HG03432 (cell line): ENCODE results near the gene SMURF2.
A peak's percentile ranks its signal among the peaks of the same experiment; 100 is the strongest.

ENCODE experiments used
- ATAC-seq: cut with Tn5 transposase; IDR thresholded peaks from one replicate; pipeline ENCODE4 v1.9.1; 2021; ENCODE audit warnings: mild to moderate bottlenecking, moderate library complexity; ENCODE audit not compliant: unreplicated experiment

Gene SMURF2

DNA sequence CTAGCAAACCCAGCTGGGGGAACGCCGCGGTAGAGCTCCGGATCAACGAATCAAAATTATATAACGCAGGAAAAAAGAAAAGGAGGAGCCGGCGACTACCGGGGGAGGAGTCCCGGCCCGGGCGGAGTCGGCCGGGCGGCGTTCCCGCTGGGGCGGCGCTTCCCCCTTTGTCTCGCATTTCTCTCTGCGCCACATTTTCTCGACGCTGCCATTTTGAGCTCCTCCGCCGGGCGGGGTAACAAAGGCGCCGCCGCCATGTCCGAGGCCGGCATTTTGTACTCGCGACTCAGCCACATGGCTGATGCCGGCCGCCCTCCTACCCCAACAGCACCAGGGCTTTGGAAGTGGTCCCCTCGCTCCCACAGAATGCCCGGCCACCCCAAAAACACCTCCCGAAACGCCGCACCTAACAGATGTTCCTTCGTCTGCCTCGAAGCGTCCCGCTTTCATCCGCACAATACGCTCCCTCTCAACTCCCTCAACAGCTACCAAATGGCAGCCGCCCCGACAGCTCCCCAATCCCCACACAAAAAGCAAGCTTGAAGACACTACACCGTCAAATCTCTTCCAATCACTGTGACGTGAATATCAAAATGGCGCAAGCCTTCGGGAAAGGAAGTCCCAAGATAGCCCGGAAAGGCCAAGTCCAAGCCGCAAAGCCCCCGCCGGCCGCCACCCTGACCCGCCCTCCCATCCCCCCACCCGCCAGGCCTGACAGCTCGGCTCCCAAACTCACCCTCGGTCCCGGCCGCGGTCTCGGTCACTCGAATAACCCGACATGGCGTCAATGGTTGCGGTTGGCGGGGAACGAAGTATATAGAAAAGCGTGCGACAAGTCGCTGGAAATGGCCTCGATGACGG lies 156.5 kb downstream of the SMURF2 start:
- peak; percentile 32 for ATAC-seq

DNA sequence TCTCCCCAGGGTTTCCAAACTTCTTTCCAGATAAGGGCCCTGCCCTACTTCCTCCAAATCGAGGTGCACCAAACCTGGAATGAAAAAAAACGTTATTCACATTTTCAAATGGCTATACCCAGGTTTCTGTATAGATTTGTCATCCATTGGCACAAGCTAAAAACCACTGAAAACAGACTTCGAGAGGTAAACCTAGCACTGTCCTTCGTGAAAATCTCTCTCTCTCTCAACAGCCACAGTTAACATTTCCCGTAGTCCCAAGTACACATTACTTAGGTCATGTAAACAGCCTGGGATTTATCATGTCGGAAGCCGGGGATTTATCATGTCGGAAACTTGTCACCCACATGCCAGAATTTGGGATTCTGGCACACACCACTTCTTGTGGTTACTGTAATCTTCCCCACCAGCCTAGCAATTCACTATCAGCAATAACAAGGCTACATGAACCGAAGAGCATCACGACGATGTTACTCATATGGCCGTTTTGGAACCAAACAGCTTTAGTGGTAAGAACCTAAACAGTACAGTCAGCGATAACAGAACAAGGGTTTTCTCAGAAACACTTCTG lies 157.3 kb downstream of the SMURF2 start:
- no peak for ATAC-seq

DNA sequence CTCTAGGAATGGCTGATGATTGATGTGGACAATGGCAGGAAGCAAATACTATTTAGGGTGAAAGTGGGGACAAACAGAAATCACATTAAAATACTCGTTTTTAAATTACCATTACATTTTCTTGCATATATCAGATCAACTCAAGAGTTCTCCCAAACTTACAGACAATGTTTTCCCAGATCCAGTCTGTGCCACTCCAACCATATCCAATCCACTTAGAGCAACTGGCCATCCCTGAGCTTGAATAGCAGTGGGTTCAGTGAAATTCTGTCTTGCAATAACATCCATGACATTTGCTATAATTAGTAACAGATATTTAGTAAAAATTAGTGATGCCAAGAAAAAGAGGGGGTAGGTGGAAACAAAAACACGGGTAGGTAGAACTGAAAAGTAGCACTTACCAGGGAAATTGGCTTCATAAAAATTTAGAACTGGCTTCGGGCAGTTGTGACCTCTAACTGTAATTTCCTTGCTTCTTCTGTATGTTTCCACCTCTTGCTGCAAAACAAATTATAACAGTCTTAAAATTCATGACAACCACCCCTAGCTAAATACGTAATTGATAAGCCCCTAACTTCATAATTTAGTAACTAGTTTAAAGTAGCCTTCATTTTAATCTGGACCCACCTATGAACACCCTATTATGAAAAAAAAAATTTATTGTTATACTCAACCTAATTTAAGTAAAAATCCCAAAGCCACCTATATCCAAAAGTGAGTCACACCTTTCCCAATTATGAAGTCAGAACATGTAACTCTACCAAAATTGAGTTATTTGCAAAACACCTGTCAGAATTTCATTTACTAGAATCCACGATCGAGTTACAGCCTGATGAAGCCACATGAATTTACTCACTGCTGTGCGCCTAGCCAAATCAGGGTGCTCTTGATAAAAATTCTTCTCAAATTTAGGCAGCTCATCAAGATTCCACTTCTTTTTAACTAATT lies 158.0 kb downstream of the SMURF2 start:
- no peak for ATAC-seq

DNA sequence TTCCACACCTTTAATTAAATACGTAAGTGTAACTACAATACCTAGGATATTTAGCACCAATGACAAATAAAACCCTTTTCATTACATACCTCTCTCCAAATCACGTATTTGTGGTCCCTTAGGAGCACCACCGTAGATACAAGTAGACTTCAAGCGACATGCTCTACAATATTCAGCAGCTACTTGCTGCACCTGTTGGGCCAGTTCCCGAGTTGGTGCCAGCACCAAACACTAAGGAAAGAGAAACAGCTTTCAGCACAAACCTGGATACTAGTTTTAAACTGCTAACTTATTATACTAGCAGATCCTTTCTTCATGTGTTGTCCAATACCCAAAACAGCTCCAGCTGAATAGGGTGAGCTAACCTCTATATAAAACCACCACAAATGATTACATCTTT lies 158.8 kb downstream of the SMURF2 start:
- ATAC-seq = no peak

DNA sequence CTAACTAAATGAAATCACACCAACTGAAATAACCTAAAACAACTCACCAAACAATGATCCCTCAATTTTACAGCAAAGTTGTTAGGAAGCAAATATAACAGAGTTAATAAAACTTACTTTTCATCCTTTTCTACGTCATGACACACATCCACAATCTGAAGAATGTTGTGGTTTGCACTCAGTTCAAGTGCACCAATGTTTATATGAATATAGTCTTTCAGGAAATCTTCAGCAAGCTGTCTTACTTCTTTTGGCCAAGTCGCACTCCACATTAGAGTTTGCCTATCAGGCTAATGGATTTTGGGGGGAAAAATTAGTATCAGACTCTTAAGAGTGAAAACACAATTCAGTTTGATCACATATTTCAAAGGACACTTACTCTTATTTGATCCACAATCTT lies 159.3 kb downstream of the SMURF2 start:
- ATAC-seq = no peak

DNA sequence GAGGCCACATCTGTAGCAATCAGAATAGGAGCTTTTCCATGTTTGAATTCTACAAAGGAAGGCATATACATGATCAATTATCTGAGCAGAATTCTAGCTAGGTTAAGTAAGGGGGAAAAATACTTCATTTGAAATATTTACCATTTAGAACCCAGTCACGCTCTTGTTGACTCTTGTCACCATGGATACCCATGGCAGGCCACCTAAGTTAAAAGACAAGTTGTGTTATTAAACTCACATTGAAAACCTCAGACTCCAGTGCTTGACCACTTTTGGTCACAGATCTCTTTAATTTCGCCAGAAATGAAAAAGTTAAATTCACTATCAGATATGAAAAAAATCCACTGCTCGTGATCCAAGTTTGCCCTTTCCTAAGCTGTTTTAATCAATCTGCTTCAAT lies 160.1 kb downstream of the SMURF2 start:
- ATAC-seq = no peak

DNA sequence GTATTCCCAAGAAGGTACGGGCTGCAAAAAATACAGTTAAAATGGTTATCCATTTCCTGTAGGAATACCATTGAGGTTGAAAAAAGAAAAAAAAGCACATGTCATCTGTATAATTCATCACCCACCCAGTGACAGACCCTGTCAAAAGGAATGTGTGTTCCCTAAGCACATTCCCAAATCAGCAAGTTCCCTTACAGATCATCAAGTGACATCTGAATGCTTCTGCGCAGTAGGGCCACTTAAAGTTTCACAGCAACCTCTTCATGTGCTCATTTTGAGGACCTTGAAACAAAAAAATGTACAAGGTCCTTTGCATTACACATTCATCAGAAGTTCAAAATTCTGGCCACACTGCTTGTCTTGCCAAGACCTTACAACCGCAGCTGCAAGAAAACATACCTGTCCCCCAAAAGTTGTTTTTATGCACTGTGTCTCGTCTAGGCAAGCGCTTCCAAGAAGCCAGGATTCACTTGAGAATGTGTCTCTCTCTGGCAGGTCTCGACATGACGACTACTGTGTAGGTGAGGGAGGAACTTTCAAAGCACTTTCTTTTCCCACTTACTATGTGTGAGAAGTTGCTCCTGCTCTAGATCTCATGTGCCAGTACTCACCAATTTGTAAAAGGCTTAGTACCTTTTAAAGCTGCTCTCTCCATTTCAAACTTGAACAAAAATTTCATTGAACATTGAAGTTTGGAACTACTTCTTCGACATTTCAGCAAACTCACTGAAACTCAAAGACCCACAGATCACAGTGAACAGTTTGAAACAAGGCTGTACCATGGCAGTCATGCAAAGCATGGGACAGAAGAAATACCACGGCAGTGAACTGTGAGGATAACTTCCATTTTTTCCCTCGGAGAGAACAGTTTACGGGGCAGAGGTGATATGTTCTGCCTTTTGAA lies 161.0 kb downstream of the SMURF2 start:
- no peak for ATAC-seq

DNA sequence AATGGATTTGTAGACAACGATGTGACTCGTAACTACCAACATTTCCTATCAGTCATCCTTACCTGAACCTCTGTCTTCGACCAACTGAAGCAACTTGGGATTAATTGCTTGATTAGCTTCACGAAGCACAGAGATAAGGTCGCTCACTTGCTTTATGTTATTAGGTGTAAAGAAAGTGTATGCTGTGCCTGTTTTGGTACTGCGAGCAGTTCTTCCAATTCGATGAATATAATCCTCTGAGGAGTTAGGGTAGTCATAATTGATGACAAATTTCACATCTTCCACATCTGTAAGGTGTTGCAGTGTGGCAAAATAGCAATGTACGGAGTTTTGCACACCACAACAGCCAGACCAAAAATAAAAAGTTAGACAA lies 161.6 kb downstream of the SMURF2 start:
- ATAC-seq = no peak

DNA sequence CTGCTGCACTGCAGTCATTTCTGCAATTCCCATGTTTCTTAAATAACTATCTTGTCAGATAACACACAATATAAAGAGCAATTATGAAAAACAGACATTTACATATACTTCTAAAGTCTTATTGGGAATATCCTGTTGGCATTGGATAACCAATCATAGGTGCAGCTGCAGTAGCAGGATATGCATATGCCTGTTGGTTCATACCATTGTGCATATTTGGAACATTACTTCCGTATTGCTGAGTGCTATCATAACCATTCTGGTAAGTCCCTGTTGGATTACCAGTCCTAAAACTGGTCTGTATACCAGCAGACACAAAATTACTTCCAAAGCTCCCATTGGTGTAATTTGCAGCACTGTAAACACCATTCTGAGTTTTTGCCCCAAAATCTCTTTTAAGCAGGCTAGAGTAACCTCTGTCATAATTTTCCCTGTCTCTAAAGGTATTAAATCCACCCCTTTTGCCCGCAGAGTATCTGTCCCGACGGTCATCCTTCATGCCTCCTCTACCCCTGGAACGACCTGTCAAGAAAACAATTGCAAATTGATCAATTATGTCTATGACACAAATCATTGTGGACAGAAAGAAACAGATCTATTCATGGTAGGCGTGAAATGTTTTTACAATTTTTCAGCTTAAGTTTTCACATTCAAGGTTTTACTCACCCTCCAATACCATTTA lies 162.2 kb downstream of the SMURF2 start:
- ATAC-seq = no peak

DNA sequence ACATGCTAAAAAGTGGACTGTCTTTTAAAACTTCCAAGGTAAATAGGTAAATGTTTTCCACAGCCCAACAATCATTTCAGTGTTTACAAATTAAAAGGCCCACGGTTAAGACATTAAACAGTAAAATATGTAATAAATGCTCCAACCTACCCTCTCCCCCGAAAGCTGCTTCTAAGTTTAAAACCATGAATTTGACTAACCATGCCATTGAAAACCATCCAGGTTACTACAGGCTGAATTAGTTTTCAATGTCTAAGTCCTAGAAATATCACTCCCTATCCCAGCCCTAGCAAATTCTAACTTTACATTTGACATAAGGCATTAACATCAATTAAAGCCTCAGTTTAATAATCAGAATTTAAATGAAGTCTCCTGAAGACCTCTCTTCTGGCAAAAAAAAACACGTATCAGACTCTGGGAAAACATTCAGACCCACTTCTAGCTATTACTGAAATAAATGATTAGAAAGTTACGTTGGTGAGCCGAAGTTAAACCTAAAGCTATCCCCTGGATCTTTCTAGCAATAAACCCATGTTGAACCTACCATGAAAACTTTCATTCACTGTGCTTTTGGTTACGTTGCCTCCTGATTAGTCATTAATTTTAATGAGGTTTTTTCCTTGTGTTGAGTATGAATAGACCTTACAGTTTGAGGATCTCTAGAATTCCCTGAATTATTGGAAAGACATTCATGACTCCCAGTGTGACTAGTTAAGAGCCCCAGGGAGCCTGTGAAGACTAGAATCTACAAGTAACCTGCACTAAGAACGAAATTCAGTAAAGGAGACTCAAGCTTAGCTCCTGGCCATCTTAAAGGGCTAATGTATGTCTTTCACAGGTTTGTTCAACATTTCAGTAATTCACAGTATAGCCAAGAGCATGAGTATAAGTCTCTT lies 163.6 kb downstream of the SMURF2 start:
- no peak for ATAC-seq

DNA sequence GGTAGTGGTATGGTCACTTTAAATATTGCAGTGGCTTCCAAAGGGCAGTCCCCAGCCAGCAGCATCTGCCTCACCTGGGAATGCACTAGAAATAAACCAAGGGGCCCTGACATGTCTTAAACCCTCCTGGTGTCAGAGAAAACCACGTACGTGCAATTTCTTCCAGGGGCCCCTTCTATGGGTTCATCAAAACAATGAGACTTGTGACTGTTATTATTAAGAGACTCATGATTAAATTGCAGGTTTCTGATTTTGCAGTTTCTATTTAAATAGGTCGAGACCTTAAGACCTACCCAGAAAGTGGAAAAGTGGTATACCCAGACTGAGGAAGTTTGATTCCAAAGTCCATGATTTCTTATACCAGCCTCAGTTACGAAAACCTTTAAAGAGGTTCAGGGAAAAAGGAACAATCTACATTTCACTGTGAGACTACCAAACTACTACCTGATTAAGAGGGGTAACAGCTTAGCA lies 164.5 kb downstream of the SMURF2 start:
- no peak for ATAC-seq

DNA sequence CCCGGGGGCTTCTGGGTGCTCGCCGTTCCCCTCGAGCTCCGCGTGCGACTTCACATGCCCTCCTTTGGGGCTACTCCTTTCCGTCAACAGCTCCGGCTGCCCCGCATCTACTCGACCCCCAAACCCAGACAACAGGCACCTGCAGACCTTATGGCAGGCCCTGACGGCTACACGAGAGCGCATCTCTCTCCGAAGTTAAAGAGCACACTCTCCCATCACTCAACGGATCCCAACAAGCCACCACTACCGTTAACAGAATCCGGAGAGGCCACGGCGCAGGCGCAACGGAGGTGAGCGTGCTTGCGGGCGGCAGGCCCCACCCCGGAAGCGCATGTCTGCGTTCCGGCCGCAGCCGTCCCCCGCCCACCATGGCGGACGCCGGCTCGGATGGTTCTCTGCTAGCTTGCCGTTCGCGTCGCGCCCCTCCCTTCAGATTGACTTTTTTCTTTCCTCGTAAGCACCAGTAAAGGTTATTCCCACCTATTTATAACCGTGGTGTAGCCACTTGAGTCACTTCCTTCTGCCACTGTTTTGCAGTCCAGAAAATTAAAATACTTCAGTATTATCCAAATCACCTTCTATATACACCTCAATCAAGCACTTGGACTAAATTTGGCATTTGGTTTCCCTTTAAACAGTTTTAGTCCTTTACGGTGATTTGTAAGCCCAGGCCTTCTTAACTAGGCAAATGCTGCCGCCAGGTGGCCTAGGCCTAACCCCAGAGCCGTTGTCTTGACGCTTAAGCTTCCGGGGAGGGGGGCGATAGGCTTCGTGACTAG lies 165.1 kb downstream of the SMURF2 start, which contains the start of gene POLG2:
Gene POLG2 (minus strand): TSS at position 269 of the 779 bp plus-strand sequence. CDS start 86 bp downstream, at position 183.
- ATAC-seq = peak; percentile 89

DNA sequence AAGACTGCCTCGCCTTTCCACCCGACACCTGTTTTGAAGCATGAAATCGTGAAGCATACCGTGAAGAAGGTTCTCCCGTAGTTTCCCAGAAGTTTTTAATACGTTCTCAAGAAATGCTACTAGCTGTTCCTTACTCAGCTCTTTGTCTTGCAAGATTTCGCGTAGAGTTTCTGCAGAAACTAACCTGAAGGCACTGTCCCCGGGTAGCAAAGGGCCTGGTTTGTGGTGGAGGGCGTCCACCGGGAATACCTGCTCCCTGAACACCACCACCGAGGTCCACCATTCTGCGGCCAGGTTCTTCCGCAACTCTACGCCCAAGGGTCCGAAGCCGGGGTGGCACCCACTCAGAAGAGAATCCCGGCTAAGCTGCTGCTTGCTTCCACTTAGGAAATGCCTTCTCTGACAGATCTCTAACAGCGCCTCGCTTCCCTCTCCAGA lies 165.7 kb downstream of the SMURF2 start:
- no peak for ATAC-seq
